IMR-90 (cell line): ENCODE data around the gene BPNT1. TPM values are rescaled to one million over a fixed set of nuclear protein-coding genes. Genes with fewer than 3 reads are reported as not detected.

ENCODE experiments used
- ATAC-seq: fragments of 200-7000 bp; cut with Tn5 transposase; 2 replicates; pipeline ENCODE4 v1.9.1; 2020; ENCODE audit warnings: low read depth, mild to moderate bottlenecking, moderate library complexity
- Bru-seq: library from RNA; stranded (reverse); fragments of 400-500 nt; gene quantifications from one replicate; lab custom pipeline; 2021; lab: Mats Ljungman, UMichigan
- BruChase-seq, 2 experiments: library from RNA; stranded (reverse); fragments of 400-500 nt; gene quantifications; one replicate each; lab custom pipeline; 2021; lab: Mats Ljungman, UMichigan
- BruUV-seq: library from RNA; stranded (reverse); fragments of 400-500 nt; replicated peaks from 2 replicates; lab custom pipeline; 2021; lab: Mats Ljungman, UMichigan
- CTCF ChIA-PET: fragments of 300-600 bp; formaldehyde crosslinking; extraction: SDS; loops from one replicate; lab custom pipeline; 2021; ENCODE audit warnings: antibody characterized with exemption; lab: Yijun Ruan, JAX
- POLR2A ChIA-PET: fragments of 300-600 bp; sonication (Branson Sonifier 250); formaldehyde crosslinking; loops from one replicate; lab custom pipeline; 2022; ENCODE audit warnings: antibody characterized with exemption; ENCODE audit not compliant: unreplicated experiment; lab: Charles Lee
- DNase-seq: peaks from one replicate; pipeline ENCODE4 v3.0.0; 2013
- H2AFZ ChIP-seq: replicated peaks from 2 replicates; pipeline ENCODE3; 2013; ENCODE audit warnings: low read length, mild to moderate bottlenecking; ENCODE audit not compliant: poor library complexity
- H2AK5ac ChIP-seq: 2 replicates; pipeline ENCODE4 v1.6.1; 2013; ENCODE audit warnings: low read depth, low read length, inconsistent platforms
- H2AK9ac ChIP-seq: replicated peaks from 2 replicates; pipeline ENCODE3; 2013; ENCODE audit warnings: mild to moderate bottlenecking, low read depth, low read length, moderate library complexity; ENCODE audit not compliant: poor library complexity
- H2BK120ac ChIP-seq: 2 replicates; pipeline ENCODE4 v1.6.1; 2013; ENCODE audit warnings: low read depth, low read length, inconsistent platforms
- H2BK15ac ChIP-seq: 3 replicates; pipeline ENCODE4 v1.6.1; 2013; ENCODE audit warnings: low read depth, low read length, inconsistent platforms
- H2BK20ac ChIP-seq: 2 replicates; pipeline ENCODE4 v1.6.1; 2013; ENCODE audit warnings: low read depth, mild to moderate bottlenecking, inconsistent platforms, low read length, moderate library complexity
- H2BK5ac ChIP-seq: 2 replicates; pipeline ENCODE4 v1.6.1; 2013; ENCODE audit warnings: mild to moderate bottlenecking, low read depth, low read length, inconsistent platforms; ENCODE audit not compliant: poor library complexity, severe bottlenecking
- H3K14ac ChIP-seq: replicated peaks from 2 replicates; pipeline ENCODE4 v1.6.1; 2013; ENCODE audit warnings: low read depth, low read length, inconsistent platforms
- H3K18ac ChIP-seq: 2 replicates; pipeline ENCODE4 v1.6.1; 2013; ENCODE audit warnings: low read depth, low read length, control low read depth
- H3K23ac ChIP-seq: 2 replicates; pipeline ENCODE4 v1.6.1; 2013; ENCODE audit warnings: low read depth, low read length, inconsistent platforms
- H3K27ac ChIP-seq: 2 replicates; pipeline ENCODE4 v1.5.1; 2013; ENCODE audit warnings: mild to moderate bottlenecking, control low read depth, low read length; ENCODE audit not compliant: insufficient read depth
- H3K27me3 ChIP-seq: 2 replicates; pipeline ENCODE4 v1.6.1; 2013; ENCODE audit warnings: low read length; ENCODE audit not compliant: control insufficient read depth, insufficient read depth
- H3K36me3 ChIP-seq: 2 replicates; pipeline ENCODE4 v1.6.1; 2013; ENCODE audit warnings: low read length, mixed read lengths; ENCODE audit not compliant: control insufficient read depth, insufficient read depth
- H3K4ac ChIP-seq: 2 replicates; pipeline ENCODE4 v1.6.1; 2013; ENCODE audit warnings: low read depth, low read length, inconsistent platforms
- H3K4me1 ChIP-seq: 2 replicates; pipeline ENCODE4 v1.6.1; 2013; ENCODE audit warnings: low read length, mixed read lengths; ENCODE audit not compliant: control insufficient read depth, insufficient read depth
- H3K4me2 ChIP-seq: 2 replicates; pipeline ENCODE4 v1.6.1; 2013; ENCODE audit warnings: low read depth, mild to moderate bottlenecking, control low read depth, low read length, moderate library complexity
- H3K4me3 ChIP-seq: 2 replicates; pipeline ENCODE4 v1.5.1; 2013; ENCODE audit warnings: low read depth, mild to moderate bottlenecking, control low read depth, low read length, moderate library complexity; ENCODE audit not compliant: insufficient read depth
- H3K56ac ChIP-seq: 2 replicates; pipeline ENCODE4 v1.6.1; 2013; ENCODE audit warnings: low read length, inconsistent platforms; ENCODE audit not compliant: insufficient read depth; ENCODE audit errors: extremely low read depth
- H3K79me1 ChIP-seq, 2 experiments: 2 replicates each; pipeline ENCODE4 v1.6.1; 2013; ENCODE audit warnings: low read length in 2 of 2, inconsistent platforms in 1 of 2, low read depth in 1 of 2
- H3K9ac ChIP-seq: 2 replicates; pipeline ENCODE4 v1.6.1; 2013; ENCODE audit warnings: low read depth, low read length, control low read depth
- H3K9me1 ChIP-seq: 2 replicates; pipeline ENCODE4 v1.6.1; 2013; ENCODE audit warnings: low read length, inconsistent platforms; ENCODE audit not compliant: insufficient read depth
- H3K9me3 ChIP-seq: 2 replicates; pipeline ENCODE4 v1.6.1; 2013; ENCODE audit warnings: low read length; ENCODE audit not compliant: control insufficient read depth, insufficient read depth
- H4K20me1 ChIP-seq: 2 replicates; pipeline ENCODE4 v1.6.1; 2013; ENCODE audit warnings: low read length, inconsistent platforms; ENCODE audit not compliant: insufficient read depth
- H4K5ac ChIP-seq: 2 replicates; pipeline ENCODE4 v1.6.1; 2013; ENCODE audit warnings: mild to moderate bottlenecking, low read depth, low read length, control low read depth
- H4K8ac ChIP-seq, 2 experiments: 2 replicates each; pipeline ENCODE4 v1.6.1; 2013; ENCODE audit warnings: low read depth in 2 of 2, low read length in 2 of 2, control low read depth in 1 of 2, inconsistent platforms in 1 of 2
- H4K91ac ChIP-seq: 2 replicates; pipeline ENCODE4 v1.6.1; 2013; ENCODE audit warnings: low read depth, low read length, inconsistent platforms; ENCODE audit not compliant: insufficient read depth
- MAZ ChIP-seq: IDR thresholded peaks from 2 replicates; pipeline ENCODE4 v1.6.1; 2012; ENCODE audit warnings: low read depth, mild to moderate bottlenecking, low read length, improper control_type of control experiment, moderate library complexity, borderline replicate concordance
- RCOR1 ChIP-seq: IDR thresholded peaks from 2 replicates; pipeline ENCODE4 v1.6.1; 2012; ENCODE audit warnings: mild to moderate bottlenecking, low read length, improper control_type of control experiment; ENCODE audit not compliant: insufficient replicate concordance
- RFX5 ChIP-seq: IDR thresholded peaks from 2 replicates; pipeline ENCODE4 v1.8.0; 2012; ENCODE audit warnings: low read depth, mild to moderate bottlenecking, low read length, moderate library complexity
- SMC3 ChIP-seq: fragments of 150-350 bp; IDR thresholded peaks from 2 replicates; pipeline ENCODE4 v1.6.1; 2016; ENCODE audit warnings: low read depth, mild to moderate bottlenecking, antibody characterized with exemption, low read length, moderate library complexity
- USF2 ChIP-seq: fragments of 150-350 bp; IDR thresholded peaks from 2 replicates; pipeline ENCODE4 v1.6.1; 2017; ENCODE audit warnings: mild to moderate bottlenecking, antibody characterized with exemption, low read length, low read depth
- WGBS, 2 experiments: methylation state at CpG; one replicate each; pipeline versions ENCODE4 v1.1.5 to v1.1.7; 2013; ENCODE audit warnings: missing lambda C conversion rate in 2 of 2; ENCODE audit not compliant: insufficient read length in 1 of 2; ENCODE audit errors: extremely low coverage in 2 of 2; 5-methylcytosine and 5-hydroxymethylcytosine counted together
- dilution Hi-C: fragments of 300-500 bp; cut with HindIII; formaldehyde crosslinking; loops from one replicate; pipeline ENCODE4 v1.14.3; 2018; ENCODE audit warnings: low sequenced_read_pairs; ENCODE audit not compliant: unreplicated experiment
- in situ Hi-C: fragments of 300-500 bp; cut with MboI; formaldehyde crosslinking; loops from 3 replicates; pipeline ENCODE4 v1.14.3; 2019; ENCODE audit warnings: low sequenced_read_pairs, inconsistent platforms, mixed read lengths
- intact Hi-C: fragments of 100-400 bp; cut with micrococcal nuclease; formaldehyde crosslinking; loops from 2 replicates; pipeline ENCODE4 v1.10.0; 2022
- long read RNA-seq: library from polyadenylated mRNA; unstranded; transcript quantifications from one replicate; pipeline ENCODE4 v2.0.0, GENCODE V29; 2021; ENCODE audit not compliant: unreplicated experiment
- polyA plus RNA-seq, 3 experiments: library from polyadenylated mRNA; depleted of rRNA; stranded (reverse); fragments of >200 nt; gene quantifications; 2 replicates each; pipeline ENCODE4 v1.2.3, GENCODE V29; 2012; ENCODE audit warnings: low replicate concordance in 1 of 3
- total RNA-seq: library from RNA; depleted of rRNA; stranded (reverse); fragments of >200 nt; gene quantifications from 2 replicates; pipeline ENCODE4 v1.2.3, GENCODE V29; 2012; rRNA removed

BPNT1 gene
- total RNA-seq (31.9 and 38.2 TPM in 2 replicates), polyA plus RNA-seq (2012; rRNA removed) (31.7 and 34.2 TPM in 2 replicates), Bru-seq, nascent RNA (percentile 43 among the genes with signal in this experiment), BruChase-seq, experiment 1, labeled RNA remaining after a 6-hour chase (percentile 57 among the genes with signal in this experiment), BruChase-seq, experiment 2, labeled RNA remaining after a 2-hour chase (percentile 46 among the genes with signal in this experiment)
- polyA plus RNA-seq (2012; cell fraction: cytosol; rRNA removed), result 9.6 and 18.3 TPM in 2 replicates
- 5.1 and 16.5 TPM in 2 replicates for polyA plus RNA-seq (2012; cell fraction: nucleus; rRNA removed; ENCODE audit: low replicate concordance)
- long read RNA-seq, partial matches to known transcripts, result 3 of 6 reads
- long read RNA-seq, other reads (novel, unspliced or antisense), result 1 of 6 reads

- Histone ChIP-seq H3K4ac (peak within 1 kb of the TSS; percentile 95), H2BK5ac (peak within 1 kb of the TSS; percentile 37), H2BK120ac (peak within 1 kb of the TSS; percentile 67; the same call in 1 of the 2 replicates), H3K9ac (peak within 1 kb of the TSS; percentile 90), H3K9me3 (no peaks in the 10 kb centered on the region), H3K4me3 (peak within 1 kb of the TSS; percentile 82), H2BK20ac (no peak within 1 kb of the TSS), H3K4me1 (no peaks in the 10 kb centered on the region), H3K27me3 (no peaks in the 10 kb centered on the region), H4K8ac (peak within 1 kb of the TSS; percentile 68 to 97), H3K23ac (peak within 1 kb of the TSS; percentile 94), H4K20me1 (no peaks in the 10 kb centered on the region), H3K14ac (peak within 1 kb of the TSS; percentile 93), H3K18ac (peak within 1 kb of the TSS; percentile 67), H2AK5ac (peak within 1 kb of the TSS; percentile 52; the same call in 1 of the 2 replicates), H3K4me2 (peak within 1 kb of the TSS; percentile 88), H3K27ac (peak within 1 kb of the TSS; percentile 64), H2AFZ (peak within 1 kb of the TSS; percentile 92), H3K9me1 (no peaks in the 10 kb centered on the region), H3K56ac (peak within 1 kb of the TSS; percentile 89), H4K5ac (peak within 1 kb of the TSS; percentile 84), H3K79me1 (peaks cover 4 to 19% of the 10 kb centered on the region in 2 experiments), H2BK15ac (no peak within 1 kb of the TSS), H2AK9ac (peak within 1 kb of the TSS; percentile 63), H4K91ac (peak within 1 kb of the TSS; percentile 83), H3K36me3 (no peaks in the 10 kb centered on the region)
- in situ Hi-C loops, result no loop called here
- 2% methylated on average over 8 of the region's 35 CpGs; no CpG with 5 or more reads in 1 of the 2 experiments for WGBS, 2 experiments
- ATAC-seq (peak; percentile 68), DNase-seq (peak; percentile 93)
- intact Hi-C loops, result no loop called here
- dilution Hi-C loops, result no loop called here
- BruUV-seq, result no TSS peak
- POLR2A ChIA-PET, result interaction anchor here (0.6 kb wide), 1 partner anchor 51 kb away, joined by 5 read pairs; no protein-coding TSS in a partner anchor
- TF ChIP-seq USF2, result peak; percentile 59; the same call in 1 of the 2 replicates
- TF ChIP-seq RFX5, result no peak
- TF ChIP-seq RCOR1, result peak; percentile 59
- TF ChIP-seq SMC3, result no peak
- peak; percentile 51; the same call in 1 of the 2 replicates for TF ChIP-seq MAZ
- CTCF ChIA-PET, result interaction anchor here (0.6 to 1.5 kb wide), 3 partner anchors 15 to 427 kb away, joined by 3 to 4 read pairs (median 3); no protein-coding TSS in a partner anchor
Observed at GRCh38 chr1:220089650-220090556, at the start of gene BPNT1. BPNT1 (minus strand) TSS chr1:220089788; CDS start chr1:220079846, 9,942 bp downstream.
